GM23248 (cell line): ENCODE data around the gene LRRC7.

Experiments
- EZH2 ChIP-seq: fragments of 200-600 bp; sonication (generic); IDR thresholded peaks from 2 replicates; pipeline ENCODE4 v1.6.1; 2018; ENCODE audit warnings: antibody characterized with exemption, mild to moderate bottlenecking; ENCODE audit not compliant: insufficient read depth, poor library complexity, severe bottlenecking
- EZH2phosphoT487 ChIP-seq: fragments of 200-600 bp; sonication (generic); IDR thresholded peaks from 2 replicates; pipeline ENCODE4 v1.6.1; 2018; ENCODE audit warnings: antibody characterized with exemption, moderate library complexity, mild to moderate bottlenecking, low read depth; ENCODE audit not compliant: insufficient read depth

GRCh38 chr1:69776555-69776954 is 208.8 kb downstream of the LRRC7 start:
- no peak for TF ChIP-seq EZH2
- no peak for TF ChIP-seq EZH2phosphoT487
